Subcutaneous abdominal adipose tissue (tissue), 5 donors: ENCODE data around the gene FHAD1.

Experiments
- H3K27ac ChIP-seq: one replicate; pipeline ENCODE4 v1.7.0; 2013; ENCODE audit warnings: low read depth, mild to moderate bottlenecking, inconsistent platforms, low read length, moderate library complexity
- H3K27me3 ChIP-seq, 5 donors: one replicate each; pipeline ENCODE4 v1.7.0; 2013; ENCODE audit warnings: low read length in 5 of 5, inconsistent platforms in 1 of 5; ENCODE audit not compliant: control insufficient read depth in 5 of 5, insufficient read depth in 4 of 5
- H3K36me3 ChIP-seq, 5 donors: one replicate each; pipeline ENCODE4 v1.7.0; 2013; ENCODE audit warnings: low read length in 5 of 5; ENCODE audit not compliant: control insufficient read depth in 5 of 5, insufficient read depth in 5 of 5
- H3K4me1 ChIP-seq, 5 donors: one replicate each; pipeline ENCODE4 v1.7.0; 2013; ENCODE audit warnings: low read length in 5 of 5, mild to moderate bottlenecking in 3 of 5, moderate library complexity in 1 of 5; ENCODE audit not compliant: control insufficient read depth in 5 of 5, insufficient read depth in 5 of 5
- H3K4me3 ChIP-seq, 5 donors: one replicate each; pipeline ENCODE4 v1.7.0; 2013; ENCODE audit warnings: low read length in 5 of 5, low read depth in 1 of 5
- H3K9ac ChIP-seq, 5 donors: one replicate each; pipeline ENCODE4 v1.7.0; 2013; ENCODE audit warnings: low read length in 5 of 5, mild to moderate bottlenecking in 4 of 5, moderate library complexity in 3 of 5
- H3K9me3 ChIP-seq, 5 donors: one replicate each; pipeline ENCODE4 v1.7.0; 2013; ENCODE audit warnings: low read length in 5 of 5; ENCODE audit not compliant: control insufficient read depth in 5 of 5
- donor health status: healthy.
- donor health status: healthy.
- donor health status: healthy.
- donor health status: healthy.
- donor health status: healthy.

Gene FHAD1

GRCh38 chr1:15435239-15436077, 188.4 kb downstream of the FHAD1 start:
- H3K27ac ChIP-seq, result no peak overlapping the region
- H3K36me3 ChIP-seq, result peaks cover 0 to 4% (median 3%) of the 10 kb centered on the region in 5 donors
- no peaks in the 10 kb centered on the region for H3K9me3 ChIP-seq
- H3K4me1 ChIP-seq, result peaks cover 0 to 3% (median 0%) of the 10 kb centered on the region in 5 donors
- H3K9ac ChIP-seq, result no peak overlapping the region
- no peak overlapping the region for H3K4me3 ChIP-seq
- no peaks in the 10 kb centered on the region for H3K27me3 ChIP-seq

- no peaks in the 10 kb centered on the region for H3K36me3 ChIP-seq
- no peaks in the 10 kb centered on the region for H3K9me3 ChIP-seq
- peaks cover 0 to under 1% (median 0%) of the 10 kb centered on the region in 5 donors for H3K27me3 ChIP-seq
- H3K9ac ChIP-seq, result no peak overlapping the region
- peaks cover 0 to 3% (median 0%) of the 10 kb centered on the region in 5 donors for H3K4me1 ChIP-seq
- no peak overlapping the region for H3K4me3 ChIP-seq
- no peak overlapping the region for H3K27ac ChIP-seq
These were observed 189.9 kb downstream of the FHAD1 start for GRCh38 chr1:15436881-15437442.

- peaks cover 0 to 2% (median 0%) of the 10 kb centered on the region in 5 donors for H3K4me1 ChIP-seq
- no peak overlapping the region for H3K4me3 ChIP-seq
- peaks cover 0 to 7% (median 0%) of the 10 kb centered on the region in 5 donors for H3K27me3 ChIP-seq
- no peaks in the 10 kb centered on the region for H3K9me3 ChIP-seq
- no peaks in the 10 kb centered on the region for H3K36me3 ChIP-seq
- no peak overlapping the region for H3K9ac ChIP-seq
- H3K27ac ChIP-seq, result no peak overlapping the region
These were observed 192.3 kb downstream of the FHAD1 start for GRCh38 chr1:15439325-15439724.

GRCh38 chr1:15440357-15440756, 193.3 kb downstream of the FHAD1 start:
- Histone ChIP-seq H3K9ac (no peak overlapping the region), H3K27ac (no peak overlapping the region), H3K36me3 (no peaks in the 10 kb centered on the region), H3K4me1 (peaks cover 0 to under 1% (median 0%) of the 10 kb centered on the region in 5 donors), H3K27me3 (peaks cover 0 to 7% (median 0%) of the 10 kb centered on the region in 5 donors), H3K9me3 (no peaks in the 10 kb centered on the region), H3K4me3 (no peak overlapping the region)

GRCh38 chr1:15441247-15441646, 194.2 kb downstream of the FHAD1 start:
- peaks cover 0 to 7% (median 2%) of the 10 kb centered on the region in 5 donors for H3K27me3 ChIP-seq
- H3K9ac ChIP-seq, result no peak overlapping the region
- H3K4me3 ChIP-seq, result no peak overlapping the region
- H3K36me3 ChIP-seq, result no peaks in the 10 kb centered on the region
- H3K4me1 ChIP-seq, result no peaks in the 10 kb centered on the region
- no peaks in the 10 kb centered on the region for H3K9me3 ChIP-seq
- H3K27ac ChIP-seq, result no peak overlapping the region

GRCh38 chr1:15442119-15442518, 195.1 kb downstream of the FHAD1 start:
- no peaks in the 10 kb centered on the region for H3K36me3 ChIP-seq
- no peak overlapping the region for H3K9ac ChIP-seq
- H3K9me3 ChIP-seq, result no peaks in the 10 kb centered on the region
- H3K27ac ChIP-seq, result no peak overlapping the region
- no peak overlapping the region for H3K4me3 ChIP-seq
- no peaks in the 10 kb centered on the region for H3K4me1 ChIP-seq
- H3K27me3 ChIP-seq, result peaks cover 1 to 9% (median 7%) of the 10 kb centered on the region in 5 donors

- Histone ChIP-seq H3K27ac (no peak overlapping the region), H3K9me3 (no peaks in the 10 kb centered on the region), H3K36me3 (no peaks in the 10 kb centered on the region), H3K9ac (no peak overlapping the region), H3K4me3 (no peak overlapping the region), H3K27me3 (peaks cover 7 to 13% (median 7%) of the 10 kb centered on the region in 5 donors), H3K4me1 (no peaks in the 10 kb centered on the region)
These were observed 195.7 kb downstream of the FHAD1 start for GRCh38 chr1:15442759-15443158.

- Histone ChIP-seq H3K27me3 (peaks cover 7 to 14% (median 7%) of the 10 kb centered on the region in 5 donors), H3K36me3 (no peaks in the 10 kb centered on the region), H3K4me3 (no peak overlapping the region), H3K9me3 (no peaks in the 10 kb centered on the region), H3K27ac (no peak overlapping the region), H3K9ac (no peak overlapping the region), H3K4me1 (no peaks in the 10 kb centered on the region)
These were observed 196.3 kb downstream of the FHAD1 start for GRCh38 chr1:15443281-15443680.

GRCh38 chr1:15444468-15445389, 197.7 kb downstream of the FHAD1 start:
- no peak overlapping the region for H3K4me3 ChIP-seq
- H3K36me3 ChIP-seq, result no peaks in the 10 kb centered on the region
- no peak overlapping the region for H3K27ac ChIP-seq
- H3K9me3 ChIP-seq, result no peaks in the 10 kb centered on the region
- H3K4me1 ChIP-seq, result no peaks in the 10 kb centered on the region
- H3K27me3 ChIP-seq, result peaks cover 7 to 14% (median 7%) of the 10 kb centered on the region in 5 donors
- no peak overlapping the region for H3K9ac ChIP-seq
